NB4 (cell line): ENCODE measurements around the gene KLHL41.

Experiments used
- MAX ChIP-seq: IDR thresholded peaks from 2 replicates; pipeline ENCODE4 v1.6.1; 2011; ENCODE audit warnings: low read depth, low read length
- MYC ChIP-seq: IDR thresholded peaks from 2 replicates; pipeline ENCODE4 v1.6.1; 2011; ENCODE audit warnings: low read depth, low read length
- POLR2A ChIP-seq: IDR thresholded peaks from 2 replicates; pipeline ENCODE4 v1.6.1; 2011; ENCODE audit warnings: mild to moderate bottlenecking; ENCODE audit not compliant: insufficient read length; ENCODE audit errors: extremely low read depth
- TF ChIP-seq, protein P1 (sequence below): IDR thresholded peaks from one replicate; pipeline ENCODE4 v1.5.1; 2012; ENCODE audit warnings: low read depth, low read length

DNA sequence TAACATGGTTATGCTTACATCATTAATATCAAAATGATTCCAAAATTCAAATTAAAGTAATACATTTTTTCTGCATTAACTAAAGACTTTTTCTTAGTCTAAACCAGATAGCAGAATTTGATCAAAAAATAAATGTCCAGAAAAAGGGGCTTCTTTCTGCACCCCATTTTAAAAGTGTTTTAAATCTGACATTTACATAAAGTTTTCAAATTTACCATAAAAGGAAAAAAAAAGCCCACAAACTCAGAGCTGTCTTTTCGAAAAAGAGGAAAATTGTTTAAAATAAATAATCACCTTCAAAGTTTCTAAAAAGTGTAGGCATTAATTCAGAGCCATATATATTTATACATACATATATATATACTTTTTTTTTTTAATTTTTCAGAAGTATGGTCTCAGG, 62.7 kb downstream of the KLHL41 start:
- TF ChIP-seq POLR2A (no peak), MAX (no peak), MYC (no peak)
- TF ChIP-seq, protein P1, sequence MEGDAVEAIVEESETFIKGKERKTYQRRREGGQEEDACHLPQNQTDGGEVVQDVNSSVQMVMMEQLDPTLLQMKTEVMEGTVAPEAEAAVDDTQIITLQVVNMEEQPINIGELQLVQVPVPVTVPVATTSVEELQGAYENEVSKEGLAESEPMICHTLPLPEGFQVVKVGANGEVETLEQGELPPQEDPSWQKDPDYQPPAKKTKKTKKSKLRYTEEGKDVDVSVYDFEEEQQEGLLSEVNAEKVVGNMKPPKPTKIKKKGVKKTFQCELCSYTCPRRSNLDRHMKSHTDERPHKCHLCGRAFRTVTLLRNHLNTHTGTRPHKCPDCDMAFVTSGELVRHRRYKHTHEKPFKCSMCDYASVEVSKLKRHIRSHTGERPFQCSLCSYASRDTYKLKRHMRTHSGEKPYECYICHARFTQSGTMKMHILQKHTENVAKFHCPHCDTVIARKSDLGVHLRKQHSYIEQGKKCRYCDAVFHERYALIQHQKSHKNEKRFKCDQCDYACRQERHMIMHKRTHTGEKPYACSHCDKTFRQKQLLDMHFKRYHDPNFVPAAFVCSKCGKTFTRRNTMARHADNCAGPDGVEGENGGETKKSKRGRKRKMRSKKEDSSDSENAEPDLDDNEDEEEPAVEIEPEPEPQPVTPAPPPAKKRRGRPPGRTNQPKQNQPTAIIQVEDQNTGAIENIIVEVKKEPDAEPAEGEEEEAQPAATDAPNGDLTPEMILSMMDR, result no peak
